Measurements from ENCODE around the gene PRSS1. TPM values are rescaled to one million over a fixed set of nuclear protein-coding genes. Genes with fewer than 3 reads are reported as not detected.
A peak's percentile ranks its signal among the peaks of the same experiment; 100 is the strongest.

The PRSS1 gene
- total RNA-seq, 1 experiment from 2014 or later: not detected

GRCh38 chr7:142777318-142777717, 28.0 kb downstream of the PRSS1 start:
- no TSS peak for BruUV-seq (replicated peaks)
- DNase-seq (ENCODE audit: unreplicated experiment): no peak
- ChIA-PET CTCF (interaction anchor here (0.6 to 1.8 kb wide), 8 partner anchors 12 to 294 kb away, joined by 3 to 9 read pairs (median 3); no protein-coding TSS in a partner anchor), POLR2A (no interaction called here)
- H3K36me3 Mint-ChIP-seq (ENCODE audit: insufficient read depth, unreplicated experiment): no peaks in the 10 kb centered on the region
- TF ChIP-seq CTCF (IDR thresholded peaks at IDR 0.05; ENCODE audit: unreplicated experiment): no peak
- peaks cover 13% of the 10 kb centered on the region for H3K4me1 Mint-ChIP-seq (ENCODE audit: insufficient read depth, unreplicated experiment)
- H3K9me3 Mint-ChIP-seq (ENCODE audit: unreplicated experiment): peaks cover 7% of the 10 kb centered on the region
- no peak overlapping the region for H3K4me3 Mint-ChIP-seq (ENCODE audit: unreplicated experiment)
- H3K27me3 Mint-ChIP-seq (ENCODE audit: insufficient read depth, unreplicated experiment): peaks cover 13% of the 10 kb centered on the region
- H3K27ac Mint-ChIP-seq (ENCODE audit: low read depth, unreplicated experiment): no peak overlapping the region
- intact Hi-C loops (cut with micrococcal nuclease): no loop called here

- POLR2A ChIA-PET: interaction anchor here (1.0 to 1.3 kb wide), 4 partner anchors 69 to 181 kb away, joined by 3 to 5 read pairs (median 3); no protein-coding TSS in a partner anchor
- Mint-ChIP-seq H3K27ac (ENCODE audit: low read depth, unreplicated experiment) (no peak overlapping the region), H3K27me3 (ENCODE audit: insufficient read depth, unreplicated experiment) (peaks cover 6% of the 10 kb centered on the region), H3K9me3 (ENCODE audit: unreplicated experiment) (no peaks in the 10 kb centered on the region), H3K4me3 (ENCODE audit: unreplicated experiment) (peak overlapping the region; percentile 64), H3K4me1 (ENCODE audit: insufficient read depth, unreplicated experiment) (no peaks in the 10 kb centered on the region), H3K36me3 (ENCODE audit: insufficient read depth, unreplicated experiment) (no peaks in the 10 kb centered on the region)
- peak; percentile 88 for DNase-seq (ENCODE audit: unreplicated experiment)
- CTCF ChIA-PET: interaction anchor here (0.5 to 11.7 kb wide), 92 partner anchors 9 to 1000 kb away, joined by 3 to 181 read pairs (median 5); partner anchors contain the start of genes PRSS1 and PRSS2
- intact Hi-C loops (cut with micrococcal nuclease): loop anchor here (1.0 to 2.0 kb wide), 8 partner anchors 28 to 267 kb away; no protein-coding TSS in a partner anchor
- TF ChIP-seq CTCF (IDR thresholded peaks at IDR 0.05; ENCODE audit: unreplicated experiment): peak; percentile 94
- BruUV-seq (replicated peaks): no TSS peak
Observed at GRCh38 chr7:142782922-142783900, 33.9 kb downstream of the PRSS1 start.

- Mint-ChIP-seq H3K4me3 (ENCODE audit: unreplicated experiment) (no peak overlapping the region), H3K27ac (ENCODE audit: low read depth, unreplicated experiment) (no peak overlapping the region), H3K27me3 (ENCODE audit: insufficient read depth, unreplicated experiment) (peaks cover 15% of the 10 kb centered on the region), H3K4me1 (ENCODE audit: insufficient read depth, unreplicated experiment) (no peaks in the 10 kb centered on the region), H3K9me3 (ENCODE audit: unreplicated experiment) (no peaks in the 10 kb centered on the region), H3K36me3 (ENCODE audit: insufficient read depth, unreplicated experiment) (no peaks in the 10 kb centered on the region)
- TF ChIP-seq CTCF (IDR thresholded peaks at IDR 0.05; ENCODE audit: unreplicated experiment): no peak
- CTCF ChIA-PET: interaction anchor here (0.6 to 11.7 kb wide), 33 partner anchors 9 to 1001 kb away, joined by 3 to 181 read pairs (median 5); partner anchors contain the start of genes PRSS1 and PRSS2
- intact Hi-C loops (cut with micrococcal nuclease): no loop called here
- BruUV-seq (replicated peaks): no TSS peak
- POLR2A ChIA-PET: no interaction called here
- DNase-seq (ENCODE audit: unreplicated experiment): no peak
Observed at GRCh38 chr7:142784096-142784495, 34.8 kb downstream of the PRSS1 start.

- intact Hi-C loops (cut with micrococcal nuclease): no loop called here
- DNase-seq (ENCODE audit: unreplicated experiment): no peak
- Mint-ChIP-seq H3K4me1 (ENCODE audit: insufficient read depth, unreplicated experiment) (no peaks in the 10 kb centered on the region), H3K27me3 (ENCODE audit: insufficient read depth, unreplicated experiment) (peaks cover 16% of the 10 kb centered on the region), H3K9me3 (ENCODE audit: unreplicated experiment) (no peaks in the 10 kb centered on the region), H3K4me3 (ENCODE audit: unreplicated experiment) (no peak overlapping the region), H3K36me3 (ENCODE audit: insufficient read depth, unreplicated experiment) (no peaks in the 10 kb centered on the region), H3K27ac (ENCODE audit: low read depth, unreplicated experiment) (no peak overlapping the region)
- POLR2A ChIA-PET: no interaction called here
- CTCF ChIA-PET: interaction anchor here (0.6 to 11.7 kb wide), 21 partner anchors 10 to 808 kb away, joined by 3 to 181 read pairs (median 6); partner anchors contain the start of genes PRSS1 and PRSS2
- TF ChIP-seq CTCF (IDR thresholded peaks at IDR 0.05; ENCODE audit: unreplicated experiment): no peak
- no TSS peak for BruUV-seq (replicated peaks)
Observed at GRCh38 chr7:142784716-142785115, 35.4 kb downstream of the PRSS1 start.
